Stimulated activated CD4-positive, alpha-beta T cell treated with anti-CD3 and anti-CD28 coated beads, Interleukin-1b, Interleukin-23, amount 100 ng/mL, for 1 hour (primary cell): ENCODE data around the gene FAP.

Source experiments
- DNase-seq, 2 donors: peaks; one replicate each; pipeline ENCODE4 v3.0.0-alpha.2; 2020; ENCODE audit warnings: low read depth in 2 of 2

FAP gene

GRCh38 chr2:162126111-162126519 lies 117.1 kb downstream of the FAP start:
- no peak for DNase-seq

- DNase-seq = no peak
These were observed 118.1 kb downstream of the FAP start for GRCh38 chr2:162125138-162125537.

GRCh38 chr2:162123806-162124758 lies 119.2 kb downstream of the FAP start:
- no peak for DNase-seq
